Left colon (tissue), 2 donors: ENCODE results near the gene CYREN. TPM values are rescaled to one million over a fixed set of nuclear protein-coding genes. Genes with fewer than 3 reads are reported as not detected.
"Not testable (repeated sequence)": the region's sequence is repeated elsewhere in the genome, so short reads cannot be mapped to it uniquely, and the experiment has no call there.

ENCODE experiments used
- ATAC-seq: fragments of 200-7000 bp; cut with Tn5 transposase; one replicate; pipeline ENCODE4 v1.9.1; 2020; ENCODE audit warnings: mild to moderate bottlenecking, moderate library complexity
- DNase-seq, 2 donors: peaks; one replicate each; pipeline ENCODE4 v3.0.0-alpha.2; 2020
- intact Hi-C, 2 donors: fragments of 100-400 bp; cut with DNase I in 1 of 2; cut with micrococcal nuclease in 1 of 2; formaldehyde crosslinking; loops; one replicate each; pipeline versions ENCODE4 v1.11.2 to v1.14.0; 2022; cut with DNase I, micrococcal nuclease
- total RNA-seq, 2 donors: library from RNA; stranded (reverse); fragmentation: NEBNext Ultra II Directional; extraction: Animal tissue kit (Norgen Biotek cat#: 25700); gene quantifications; one replicate each; pipeline ENCODE4 v1.2.1, GENCODE V29; 2021
- donor health status: DM: no; HTN: no; CAD: no.
- donor health status: DM: yes; HTN: yes; CAD: no.

Gene CYREN
- total RNA-seq, 2 donors from 2014 or later: 32.8 to 44.6 TPM

DNA sequence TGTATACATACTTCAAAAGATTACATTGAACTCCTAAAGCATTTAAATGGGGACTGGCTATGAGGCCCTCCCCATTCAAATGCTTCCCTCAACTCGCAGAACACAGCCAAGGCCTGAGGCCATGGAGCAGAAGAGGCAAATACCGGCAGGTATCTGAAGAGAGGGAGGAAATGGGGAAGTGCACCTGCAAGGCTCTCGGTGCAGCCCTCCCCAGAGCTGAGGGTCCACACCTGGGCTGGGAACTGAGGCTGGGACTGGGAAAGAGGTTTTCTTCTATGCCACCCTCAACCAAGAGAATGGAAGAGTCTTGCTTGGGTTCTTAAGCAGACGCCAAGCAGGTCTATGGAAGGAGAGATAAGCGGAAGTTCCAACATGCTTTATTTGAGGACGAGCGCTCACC is 13.0 kb upstream of the CYREN start:
- ATAC-seq (no peak), DNase-seq (no peak)
- intact Hi-C loops: loop anchor here in 1 of 2 donors (10.0 kb wide), 1 partner anchor 509 kb away; no protein-coding TSS in a partner anchor

DNA sequence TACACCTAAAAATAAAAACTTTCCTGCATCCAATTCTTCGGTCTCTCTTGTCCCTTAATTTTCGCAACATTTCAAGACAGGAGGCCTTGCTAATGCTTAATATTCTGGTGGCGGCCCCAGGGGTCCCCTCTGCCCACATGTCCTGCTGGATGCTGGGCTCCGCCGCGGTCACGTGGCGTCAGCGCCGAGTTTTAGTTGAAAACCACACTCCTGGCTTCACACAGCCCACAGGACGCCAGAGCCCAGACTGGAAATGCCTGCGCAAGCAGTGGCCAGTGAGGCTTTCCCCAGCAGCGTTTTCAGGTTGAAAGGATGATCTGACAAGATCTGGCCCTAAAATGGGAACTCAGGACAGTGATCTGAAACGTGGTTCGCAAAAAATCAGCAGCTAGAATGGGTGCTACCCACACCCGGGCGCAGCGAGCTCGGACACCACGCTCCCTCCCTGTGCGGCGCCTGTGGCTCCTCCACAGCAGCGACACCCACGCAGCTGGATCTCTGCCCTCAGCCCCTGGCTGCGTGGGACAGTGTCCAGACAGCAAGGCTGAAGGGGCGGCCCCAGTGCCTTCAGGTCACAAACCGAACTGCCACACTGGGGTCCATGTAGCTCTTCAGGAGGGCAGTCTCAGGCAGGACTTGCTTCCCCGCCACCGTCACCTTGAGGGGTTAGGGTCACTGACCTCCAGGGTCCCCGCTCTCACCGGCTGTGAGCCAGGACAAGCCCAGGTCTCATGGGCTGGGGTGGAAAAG is 11.6 kb upstream of the CYREN start:
- DNase-seq: no peak
- ATAC-seq: no peak
- intact Hi-C loops: loop anchor here in 1 of 2 donors (10.0 kb wide), 1 partner anchor 507 kb away; no protein-coding TSS in a partner anchor

DNA sequence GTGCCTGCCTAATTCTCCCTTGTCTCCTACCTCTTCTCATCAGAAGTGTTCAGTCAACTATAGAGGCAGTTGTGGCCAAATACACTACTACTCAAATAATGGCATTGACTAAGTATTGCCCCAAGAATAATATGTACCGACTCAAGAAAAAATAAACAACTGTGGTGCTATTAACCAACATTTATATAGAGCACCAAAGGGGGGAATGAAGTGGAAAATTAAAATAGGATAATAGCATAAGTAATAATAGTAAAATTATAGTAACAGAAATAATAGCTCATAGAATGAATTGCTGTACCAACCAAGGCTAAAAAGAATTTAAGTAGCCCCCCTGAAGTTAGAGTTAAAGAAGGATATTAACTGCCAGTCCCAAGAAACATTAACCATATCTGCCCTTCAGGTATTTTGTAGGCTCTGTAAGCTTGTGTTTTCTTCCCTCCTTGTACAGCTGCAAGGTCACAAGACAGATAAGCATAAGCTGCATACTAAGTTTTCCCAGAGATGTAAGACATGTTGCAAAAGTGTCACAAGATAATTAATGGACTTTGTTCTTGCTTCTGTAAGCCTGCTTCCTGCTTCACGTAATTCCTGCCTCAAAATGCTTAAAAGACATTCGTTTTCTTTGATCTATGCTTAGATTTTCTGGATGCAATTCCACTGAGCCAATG is 10.9 kb upstream of the CYREN start:
- no peak for ATAC-seq
- intact Hi-C loops: loop anchor here in 1 of 2 donors (10.0 kb wide), 1 partner anchor 507 kb away; no protein-coding TSS in a partner anchor
- DNase-seq: no peak

DNA sequence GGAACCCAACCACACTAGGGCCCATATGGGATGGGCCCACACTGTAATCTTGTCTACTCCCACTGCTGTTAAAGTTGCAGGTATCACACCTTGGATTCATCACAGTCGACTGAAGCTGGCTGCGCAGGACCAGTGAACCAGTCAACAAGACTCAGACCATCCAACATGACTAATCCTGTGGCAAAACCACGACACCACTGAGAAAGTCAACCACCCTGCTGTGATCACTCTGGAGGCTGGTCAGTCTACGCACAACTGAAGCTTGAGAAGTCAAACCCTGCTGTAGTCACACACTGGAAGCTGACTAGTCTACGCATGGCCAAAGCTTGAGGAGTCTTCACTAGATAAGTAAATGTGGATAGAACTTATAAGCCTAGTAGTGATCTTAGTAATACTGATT is 9.6 kb upstream of the CYREN start:
- ATAC-seq (no peak), DNase-seq (no peak)
- intact Hi-C loops: loop anchor here in 1 of 2 donors (10.0 kb wide), 1 partner anchor 505 kb away; no protein-coding TSS in a partner anchor

DNA sequence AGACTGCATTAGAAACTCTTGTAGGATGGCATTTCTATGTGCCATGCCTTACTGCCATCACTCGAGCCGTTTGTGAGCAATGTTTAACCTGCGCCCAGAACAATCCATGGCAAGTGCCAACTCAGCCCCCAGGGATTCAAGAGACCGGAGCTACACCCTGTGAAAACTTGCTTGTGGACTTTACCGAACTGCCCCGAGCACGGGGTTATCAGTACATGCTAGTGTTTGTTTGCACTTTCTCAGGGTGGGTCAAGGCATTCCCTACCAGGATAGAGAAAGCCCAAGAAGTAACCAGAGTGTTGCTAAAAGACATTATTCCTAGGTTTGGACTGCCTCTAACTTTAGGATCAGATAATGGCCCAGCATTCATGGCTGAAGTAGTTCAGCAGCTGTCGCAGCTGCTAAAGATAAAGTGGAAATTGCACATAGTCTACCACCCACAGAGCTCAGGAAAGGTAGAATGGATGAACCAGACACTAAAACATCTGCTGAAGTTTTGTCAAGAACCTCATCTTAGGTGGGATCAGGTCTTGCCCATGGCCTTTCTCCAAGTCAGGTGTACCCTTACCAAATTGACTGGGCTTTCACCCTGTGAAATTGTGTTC is 8.9 kb upstream of the CYREN start:
- no peak for ATAC-seq
- DNase-seq: no peak
- intact Hi-C loops: no loop called here

DNA sequence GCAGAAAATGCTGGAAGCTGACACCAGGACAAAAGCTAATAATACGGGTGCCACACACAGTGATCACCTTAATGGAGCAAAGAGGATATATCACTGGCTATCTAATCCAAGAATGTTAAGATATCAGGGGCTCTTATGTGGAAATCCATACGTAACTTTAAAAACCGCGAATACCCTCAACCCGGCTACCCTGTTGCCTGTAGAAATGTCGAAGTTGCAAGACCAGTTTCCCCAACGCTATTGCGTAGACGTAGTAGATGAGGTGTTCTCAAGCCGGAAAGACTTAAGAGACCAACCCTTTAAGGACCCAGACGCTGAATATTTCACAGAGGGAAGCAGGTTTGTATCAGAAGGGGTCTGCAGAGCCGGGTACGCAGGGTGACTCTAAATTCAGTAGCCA is 7.9 kb upstream of the CYREN start:
- ATAC-seq: no peak
- DNase-seq: no peak
- intact Hi-C loops: no loop called here

DNA sequence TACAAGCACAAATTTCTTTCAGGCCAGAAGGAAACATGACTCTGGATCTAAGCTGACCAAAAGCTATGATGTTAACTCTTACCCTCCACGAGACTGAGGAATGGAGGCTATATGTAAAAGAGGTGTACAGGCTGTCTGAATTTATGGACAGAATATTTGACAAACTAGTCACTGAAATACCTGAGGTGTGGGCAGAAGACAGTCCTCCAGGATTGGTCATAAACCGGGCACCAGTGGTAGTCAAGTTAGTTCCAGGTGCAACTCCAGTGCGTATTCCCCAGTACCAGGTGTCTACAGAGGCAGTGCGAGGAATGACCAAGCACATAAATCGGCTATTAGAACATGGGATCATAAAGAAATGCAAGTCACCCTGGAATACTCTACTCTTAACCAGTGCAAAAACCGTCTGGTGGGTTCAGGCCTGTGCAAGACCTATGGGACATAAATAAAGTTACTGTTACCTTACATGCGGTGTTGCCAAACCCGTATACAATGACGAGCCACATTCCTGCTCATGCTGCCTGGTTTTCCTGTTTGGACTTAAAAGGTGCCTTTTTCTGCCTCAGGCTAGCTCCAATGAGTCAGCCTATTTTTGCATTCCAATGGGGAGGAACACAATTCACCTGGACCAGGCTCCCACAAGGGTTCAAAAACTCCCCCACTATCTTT is 6.7 kb upstream of the CYREN start:
- DNase-seq (no peak), ATAC-seq (no peak)
- intact Hi-C loops: no loop called here

DNA sequence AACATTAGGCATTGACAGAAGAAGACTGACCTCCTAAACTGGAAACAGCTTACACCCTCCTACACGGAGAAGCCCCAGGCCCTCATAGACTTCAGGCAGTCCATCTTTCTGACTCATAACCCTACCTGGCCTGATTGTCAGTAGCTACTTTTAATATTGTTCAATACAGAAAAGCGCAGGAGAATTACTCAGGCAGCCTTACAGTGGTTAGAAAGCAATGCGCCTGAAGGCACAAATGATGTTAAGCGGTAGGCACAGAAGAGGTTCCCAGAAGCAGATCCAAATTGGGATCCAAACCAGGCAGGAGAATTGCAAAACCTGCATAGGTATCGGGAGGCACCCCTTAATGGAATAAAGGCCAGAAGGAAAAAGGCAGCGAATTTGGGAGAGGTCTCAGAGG is 5.4 kb upstream of the CYREN start:
- DNase-seq: no peak
- intact Hi-C loops: no loop called here
- no peak for ATAC-seq

DNA sequence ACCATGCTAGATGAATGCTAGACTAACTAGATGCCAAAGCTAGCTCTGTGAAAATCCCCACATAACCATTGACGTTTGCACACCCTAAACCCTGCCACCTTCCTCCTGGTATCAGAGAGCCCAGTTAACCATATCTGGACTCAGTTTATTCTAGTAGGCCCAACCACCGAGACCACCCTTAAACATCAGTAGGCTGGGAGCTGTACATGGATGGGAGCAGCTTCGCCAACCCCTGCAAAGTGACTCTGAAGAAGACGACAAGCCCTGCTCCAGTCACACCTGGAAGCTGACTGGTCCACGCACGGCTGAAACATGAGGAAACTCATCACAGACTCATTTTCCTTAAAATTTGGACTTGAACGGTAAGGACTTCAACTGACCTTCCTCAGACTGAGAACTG is 4.4 kb upstream of the CYREN start:
- intact Hi-C loops: no loop called here
- ATAC-seq (no peak), DNase-seq (no peak)

DNA sequence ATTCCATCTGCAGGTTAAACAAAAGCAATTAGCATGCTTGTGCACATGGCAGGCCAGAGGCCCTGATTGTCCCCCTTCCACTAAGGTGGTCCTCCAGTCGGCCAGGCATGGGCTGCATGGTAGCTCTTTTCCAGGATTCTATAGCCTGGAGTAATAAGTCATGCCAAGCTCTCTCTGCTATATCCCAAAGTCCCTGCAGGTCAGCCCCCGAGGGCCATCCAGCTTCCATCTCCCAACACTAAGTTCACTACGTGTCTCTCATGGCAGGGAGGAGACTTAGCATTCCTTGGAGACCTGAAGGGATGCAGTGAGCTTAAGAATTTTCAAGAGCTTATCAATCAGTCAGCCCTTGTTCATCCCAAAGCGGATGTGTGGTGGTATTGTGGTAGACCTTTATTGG is 3.4 kb upstream of the CYREN start:
- intact Hi-C loops, DNase-seq, ATAC-seq: not testable (repeated sequence)

DNA sequence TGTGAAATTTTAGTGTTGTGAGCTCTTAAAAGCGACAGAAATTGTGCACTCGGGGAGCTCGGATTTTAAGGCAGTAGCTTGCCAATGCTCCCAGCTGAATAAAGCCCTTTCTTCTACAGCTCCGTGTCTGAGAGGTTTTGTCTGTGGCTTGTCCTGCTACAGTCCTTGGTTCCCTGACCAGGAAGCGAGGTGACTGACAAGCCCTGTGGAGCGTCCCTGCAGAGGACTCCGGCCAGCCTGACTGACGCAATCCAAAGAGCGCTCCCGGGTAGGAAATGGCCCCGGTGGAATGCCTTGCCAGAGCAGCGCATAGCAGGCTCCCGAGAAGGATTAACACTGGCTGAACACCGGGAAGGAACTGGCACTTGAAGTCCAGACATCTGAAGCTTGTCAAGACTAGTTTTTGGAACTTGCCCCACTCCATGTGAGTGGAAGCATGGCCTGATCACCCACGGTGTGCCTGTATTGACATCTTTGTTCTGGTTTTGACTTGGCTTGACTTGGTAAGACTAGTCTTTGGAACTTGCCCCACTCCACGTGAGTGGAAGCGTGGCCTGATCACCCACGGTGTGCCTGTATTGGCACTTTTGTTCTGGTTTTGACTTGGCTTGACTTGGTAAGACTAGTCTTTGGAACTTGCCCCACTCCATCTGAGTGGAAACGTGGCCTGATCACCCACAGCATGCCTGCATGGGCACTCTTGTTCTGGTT is 1.2 kb upstream of the CYREN start:
- peak in 1 of 2 donors; percentile 42 for DNase-seq

DNA sequence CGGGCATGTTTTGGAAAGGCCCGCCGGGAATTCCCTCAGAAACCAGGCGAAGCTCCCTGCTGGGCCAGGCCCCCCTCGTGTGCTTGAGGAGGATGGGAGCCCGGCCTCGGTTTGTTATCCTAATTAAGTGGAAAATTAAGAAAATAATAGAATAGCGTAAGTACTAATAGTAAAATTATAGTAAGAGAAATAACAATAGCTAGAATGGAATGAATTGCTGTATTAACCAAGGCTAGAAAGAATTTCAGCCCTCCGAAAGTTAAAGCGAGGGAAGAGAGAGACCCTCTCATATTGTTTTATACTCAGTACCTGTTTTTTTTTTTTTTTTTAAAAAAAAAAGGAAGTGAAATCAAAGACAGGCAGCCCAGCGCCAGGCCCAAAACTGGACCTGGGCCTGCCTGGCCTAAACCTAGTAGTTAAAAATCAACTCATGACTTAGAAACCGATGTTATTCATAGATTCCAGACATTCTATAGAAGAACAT is 533 bp upstream of the CYREN start:
- intact Hi-C loops, ATAC-seq, DNase-seq: not testable (repeated sequence)

More for the DNA sequence above, 1.2 kb upstream of the CYREN start:
- ATAC-seq, intact Hi-C loops: not testable (repeated sequence)

DNA sequence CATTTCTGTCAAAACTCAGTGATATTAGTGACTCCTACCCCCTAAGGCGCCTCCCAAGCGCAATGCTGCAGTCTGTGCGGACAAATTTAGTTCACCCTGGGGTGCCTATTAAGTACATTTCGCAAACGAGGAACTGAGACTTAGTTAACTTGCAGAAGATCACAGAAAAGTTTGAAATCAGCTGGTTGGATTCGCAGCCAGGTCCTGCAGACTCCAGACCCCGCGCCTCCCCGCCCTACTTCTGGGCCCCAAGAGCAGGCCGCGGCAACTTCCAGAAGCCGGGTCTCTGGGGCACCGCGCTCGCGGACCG is 588 bp downstream of the CYREN start:
- no peak for DNase-seq
- no peak for ATAC-seq
- intact Hi-C loops: loop anchor here in 1 of 2 donors (5.0 kb wide), 1 partner anchor 178 kb away; no protein-coding TSS in a partner anchor

DNA sequence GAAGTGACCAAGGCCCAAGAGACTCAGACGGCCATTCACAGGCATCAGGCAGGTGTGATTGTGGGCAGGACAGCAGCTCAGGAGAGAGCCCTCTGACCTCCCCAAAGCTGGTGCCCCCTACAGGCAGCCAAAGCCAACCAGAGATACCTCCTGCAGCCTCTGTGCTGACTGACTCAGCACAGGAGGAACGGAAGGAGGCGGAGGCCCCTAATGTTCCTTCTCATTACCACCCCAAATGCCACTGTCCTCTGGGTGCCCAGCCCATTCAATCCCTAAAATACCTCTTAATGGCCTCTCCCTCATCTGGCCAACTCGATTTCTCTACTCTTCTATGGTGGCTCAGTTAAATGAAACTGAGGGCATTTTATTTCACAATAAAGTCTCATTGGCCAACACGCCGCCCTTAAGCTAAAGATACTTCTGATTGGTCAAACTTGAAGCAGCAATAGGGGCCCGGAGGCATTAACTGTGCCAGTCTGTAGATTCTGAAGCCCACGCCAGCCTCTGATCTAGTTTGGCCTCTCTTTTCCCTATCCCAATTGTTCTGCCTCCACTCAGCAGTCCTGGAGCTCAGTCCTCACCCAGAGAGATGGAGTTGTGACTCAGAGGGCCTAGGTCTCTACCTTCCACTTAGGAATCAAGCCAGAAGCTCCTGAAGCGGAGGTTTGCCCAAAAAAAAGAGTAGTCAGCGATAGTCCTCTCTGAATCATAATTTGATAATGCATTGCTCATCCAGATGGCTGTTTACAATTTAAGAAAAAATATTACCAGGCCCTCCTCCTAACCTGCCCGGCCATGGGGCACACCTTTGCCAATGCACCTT is 1.2 kb downstream of the CYREN start:
- ATAC-seq (peak; percentile 27), DNase-seq (peak; percentile 62 to 64)
- intact Hi-C loops: loop anchor here in 1 of 2 donors (5.0 kb wide), 1 partner anchor 177 kb away; no protein-coding TSS in a partner anchor

DNA sequence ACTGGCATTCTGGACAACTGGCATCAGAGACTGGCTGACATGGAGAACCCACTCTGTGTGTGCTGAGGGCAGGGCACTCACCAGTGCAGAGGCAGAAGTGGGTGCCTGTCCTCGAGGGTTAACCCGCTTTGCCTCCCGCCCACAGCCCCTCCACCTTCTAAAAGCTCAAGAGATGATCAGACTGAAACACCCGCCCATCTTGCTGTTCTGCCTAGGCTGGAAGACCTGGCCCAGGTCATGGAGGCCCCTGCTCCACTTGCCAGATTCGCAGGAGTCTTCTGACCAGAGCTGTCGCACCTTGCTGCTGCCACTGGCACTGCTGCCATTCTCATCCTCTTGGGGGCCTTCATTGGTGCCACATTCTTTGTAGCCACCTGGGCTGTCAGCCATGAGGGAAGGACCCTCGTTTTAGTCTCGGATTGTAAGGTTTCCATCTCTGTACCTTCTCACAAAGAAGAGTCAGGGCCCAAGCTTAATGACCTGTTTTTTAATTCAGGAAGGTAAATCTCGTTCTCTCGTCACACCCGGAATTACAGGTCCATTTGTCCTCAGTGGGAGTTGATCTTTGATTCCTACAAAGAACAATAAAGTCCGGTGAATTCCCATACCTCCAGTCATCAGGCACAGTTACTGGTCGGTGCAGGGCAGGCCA is 1.9 kb downstream of the CYREN start:
- no peak for DNase-seq
- no peak for ATAC-seq
- intact Hi-C loops: loop anchor here in 1 of 2 donors (5.0 kb wide), 1 partner anchor 176 kb away; no protein-coding TSS in a partner anchor

DNA sequence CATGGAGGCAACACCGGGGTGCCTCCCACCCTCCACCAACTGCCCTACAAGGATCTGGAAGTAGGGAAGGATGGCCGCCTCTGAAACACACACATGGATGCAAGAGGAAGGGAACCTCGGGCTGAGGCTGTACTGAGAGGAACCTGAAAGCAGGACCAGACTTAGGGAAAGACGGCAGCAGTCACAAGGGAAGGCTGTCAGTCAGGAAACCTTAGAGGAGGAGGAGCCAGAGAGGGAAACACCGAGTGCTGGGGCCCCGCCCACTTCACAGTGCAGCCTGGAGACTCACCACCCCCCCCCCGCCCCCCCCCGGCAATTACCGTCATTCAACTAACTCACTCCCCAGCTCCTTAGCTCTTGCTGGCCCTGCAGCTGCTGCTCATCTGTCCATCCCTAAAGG is 2.5 kb downstream of the CYREN start:
- intact Hi-C loops: loop anchor here in 1 of 2 donors (5.0 kb wide), 1 partner anchor 176 kb away; no protein-coding TSS in a partner anchor
- ATAC-seq: no peak
- DNase-seq: peak in 1 of 2 donors; percentile 40

DNA sequence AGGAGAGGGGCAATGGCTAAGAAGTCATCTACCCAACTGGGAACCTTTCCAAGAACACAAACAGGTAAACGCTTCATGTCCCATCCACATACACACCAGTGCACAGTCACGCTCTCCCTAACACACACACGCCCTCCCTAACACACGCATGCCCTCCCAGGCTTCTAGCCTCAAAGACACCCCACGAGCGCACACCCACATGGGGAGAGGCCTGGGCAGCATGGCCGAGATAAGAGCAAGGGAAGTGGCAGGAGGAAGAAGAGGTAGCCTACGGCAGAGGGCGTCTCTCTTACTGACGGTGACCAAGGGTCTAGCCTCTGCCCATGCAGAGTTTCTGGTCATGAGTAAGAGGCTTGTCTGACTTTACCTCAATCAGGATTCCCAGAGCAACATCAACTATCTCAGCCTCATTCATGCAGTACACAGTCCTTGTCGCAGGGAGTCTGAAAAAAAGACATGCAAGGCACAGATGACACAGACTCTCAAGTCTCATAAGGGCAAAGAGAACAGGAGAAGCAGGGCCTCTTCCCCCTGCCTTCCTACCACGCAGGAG is 3.1 kb downstream of the CYREN start:
- ATAC-seq (no peak), DNase-seq (no peak)
- intact Hi-C loops: loop anchor here in 1 of 2 donors (5.0 kb wide), 1 partner anchor 175 kb away; no protein-coding TSS in a partner anchor
